ENCODE data around the gene SORBS2. TPM values are rescaled to one million over a fixed set of nuclear protein-coding genes. Genes with fewer than 3 reads are reported as not detected.

SORBS2 gene
- total RNA-seq, 1 experiment from 2014 or later, result 8.4 TPM

GRCh38 chr4:185585211-185585610 is 226.8 kb downstream of the SORBS2 start:
- H3K4me3 ChIP-seq (ENCODE audit: low read depth in 2 of 2, low read length in 2 of 2), result no peak overlapping the region
- H3K4me1 ChIP-seq (ENCODE audit: control insufficient read depth, insufficient read depth, low read length), result no peaks in the 10 kb centered on the region
- no peak overlapping the region for H3K27ac ChIP-seq (ENCODE audit: low read length)
- DNase-seq (ENCODE audit: low read depth, low spot score), result no peak
- POLR2A ChIA-PET, result no interaction called here
- BruUV-seq (replicated peaks), result no TSS peak
- in situ Hi-C loops (cut with HindIII; ENCODE audit: low pct_unique_long_range_greater_than_20kb, low sequenced_read_pairs) (no loop called here), intact Hi-C loops (cut with micrococcal nuclease; ENCODE audit: unreplicated experiment) (no loop called here)
- CTCF ChIA-PET, result no interaction called here
- no peaks in the 10 kb centered on the region for H3K27me3 ChIP-seq (ENCODE audit: control insufficient read depth, insufficient read depth, low read length)
- TF ChIP-seq POLR2AphosphoS5 (IDR thresholded peaks at IDR 0.05; ENCODE audit: low read depth, low read length) (no peak), CTCF (IDR thresholded peaks at IDR 0.05) (no peak), SIN3A (IDR thresholded peaks at IDR 0.05; ENCODE audit: borderline replicate concordance, insufficient read depth, low read depth, low read length) (no peak), TCF7L2 (IDR thresholded peaks at IDR 0.05; ENCODE audit: low read depth, low read length) (no peak), REST (IDR thresholded peaks at IDR 0.05; ENCODE audit: insufficient read depth in 1 of 2, low read depth in 2 of 2, low read length in 1 of 2) (no peak)
- H3K9me3 ChIP-seq (ENCODE audit: control insufficient read depth, insufficient read depth, low read depth, low read length), result no peaks in the 10 kb centered on the region
- H3K36me3 ChIP-seq (ENCODE audit: control insufficient read depth, insufficient read depth, low read length), result no peaks in the 10 kb centered on the region
- no peak for ATAC-seq

GRCh38 chr4:185583813-185584212 is 228.2 kb downstream of the SORBS2 start:
- H3K4me1 ChIP-seq (ENCODE audit: control insufficient read depth, insufficient read depth, low read length), result no peaks in the 10 kb centered on the region
- CTCF ChIA-PET, result no interaction called here
- H3K36me3 ChIP-seq (ENCODE audit: control insufficient read depth, insufficient read depth, low read length), result no peaks in the 10 kb centered on the region
- in situ Hi-C loops (cut with HindIII; ENCODE audit: low pct_unique_long_range_greater_than_20kb, low sequenced_read_pairs), result no loop called here
- no peaks in the 10 kb centered on the region for H3K27me3 ChIP-seq (ENCODE audit: control insufficient read depth, insufficient read depth, low read length)
- POLR2A ChIA-PET, result no interaction called here
- no peak for DNase-seq (ENCODE audit: low read depth, low spot score)
- ATAC-seq, result no peak
- no TSS peak for BruUV-seq (replicated peaks)
- TF ChIP-seq TCF7L2 (IDR thresholded peaks at IDR 0.05; ENCODE audit: low read depth, low read length), result no peak
- no peak for TF ChIP-seq REST (IDR thresholded peaks at IDR 0.05; ENCODE audit: insufficient read depth in 1 of 2, low read depth in 2 of 2, low read length in 1 of 2)
- TF ChIP-seq CTCF (IDR thresholded peaks at IDR 0.05), result no peak
- no peak for TF ChIP-seq POLR2AphosphoS5 (IDR thresholded peaks at IDR 0.05; ENCODE audit: low read depth, low read length)
- TF ChIP-seq SIN3A (IDR thresholded peaks at IDR 0.05; ENCODE audit: borderline replicate concordance, insufficient read depth, low read depth, low read length), result no peak
- no peaks in the 10 kb centered on the region for H3K9me3 ChIP-seq (ENCODE audit: control insufficient read depth, insufficient read depth, low read depth, low read length)
- intact Hi-C loops (cut with micrococcal nuclease; ENCODE audit: unreplicated experiment), result no loop called here
- H3K27ac ChIP-seq (ENCODE audit: low read length), result no peak overlapping the region
- no peak overlapping the region for H3K4me3 ChIP-seq (ENCODE audit: low read depth in 2 of 2, low read length in 2 of 2)
